HG03439 (cell line): ENCODE data around the gene TMEM135.
"Not testable (repeated sequence)": the region's sequence is repeated elsewhere in the genome, so short reads cannot be mapped to it uniquely, and the experiment has no call there.

Source experiments
- ATAC-seq: cut with Tn5 transposase; IDR thresholded peaks from one replicate; pipeline ENCODE4 v1.9.1; 2021; ENCODE audit warnings: mild to moderate bottlenecking, moderate library complexity; ENCODE audit not compliant: unreplicated experiment

TMEM135 gene

GRCh38 chr11:87076260-87076783, 38.6 kb downstream of the TMEM135 start:
- no peak for ATAC-seq

- no peak for ATAC-seq
Measured at GRCh38 chr11:87076874-87077429, 39.2 kb downstream of the TMEM135 start.

- ATAC-seq, result no peak
Measured at GRCh38 chr11:87081358-87081757, 43.6 kb downstream of the TMEM135 start.

- ATAC-seq, result no peak
Measured at GRCh38 chr11:87082590-87082989, 44.9 kb downstream of the TMEM135 start.

- no peak for ATAC-seq
Measured at GRCh38 chr11:87083029-87083428, 45.3 kb downstream of the TMEM135 start.

GRCh38 chr11:87092159-87092558, 54.4 kb downstream of the TMEM135 start:
- no peak for ATAC-seq

DNA sequence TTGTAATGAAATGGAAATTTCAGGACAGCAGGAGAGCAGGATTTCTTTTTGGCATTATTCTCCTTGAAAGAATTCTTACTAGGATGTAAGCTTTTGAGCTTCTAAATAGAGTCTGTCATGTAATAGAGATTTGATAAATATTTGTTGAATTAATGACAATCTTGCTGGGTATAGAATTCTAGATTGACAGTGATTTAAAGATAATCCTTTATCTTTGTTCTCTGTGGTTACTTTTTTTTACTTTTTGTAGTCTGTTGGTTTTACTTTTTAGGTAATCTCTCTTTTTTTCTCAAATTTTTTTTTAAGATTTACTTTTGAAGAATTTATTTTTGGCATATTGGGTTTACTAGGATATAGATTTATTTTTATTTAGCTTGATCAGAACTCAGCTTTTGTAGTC, 54.8 kb downstream of the TMEM135 start:
- ATAC-seq, result no peak

GRCh38 chr11:87097582-87097981, 59.8 kb downstream of the TMEM135 start:
- no peak for ATAC-seq

- ATAC-seq, result no peak
Measured at GRCh38 chr11:87101956-87102580, 64.3 kb downstream of the TMEM135 start.

GRCh38 chr11:87105826-87106225, 68.1 kb downstream of the TMEM135 start:
- ATAC-seq, result not testable (repeated sequence)

- ATAC-seq, result not testable (repeated sequence)
Measured at GRCh38 chr11:87107379-87107778, 69.6 kb downstream of the TMEM135 start.

DNA sequence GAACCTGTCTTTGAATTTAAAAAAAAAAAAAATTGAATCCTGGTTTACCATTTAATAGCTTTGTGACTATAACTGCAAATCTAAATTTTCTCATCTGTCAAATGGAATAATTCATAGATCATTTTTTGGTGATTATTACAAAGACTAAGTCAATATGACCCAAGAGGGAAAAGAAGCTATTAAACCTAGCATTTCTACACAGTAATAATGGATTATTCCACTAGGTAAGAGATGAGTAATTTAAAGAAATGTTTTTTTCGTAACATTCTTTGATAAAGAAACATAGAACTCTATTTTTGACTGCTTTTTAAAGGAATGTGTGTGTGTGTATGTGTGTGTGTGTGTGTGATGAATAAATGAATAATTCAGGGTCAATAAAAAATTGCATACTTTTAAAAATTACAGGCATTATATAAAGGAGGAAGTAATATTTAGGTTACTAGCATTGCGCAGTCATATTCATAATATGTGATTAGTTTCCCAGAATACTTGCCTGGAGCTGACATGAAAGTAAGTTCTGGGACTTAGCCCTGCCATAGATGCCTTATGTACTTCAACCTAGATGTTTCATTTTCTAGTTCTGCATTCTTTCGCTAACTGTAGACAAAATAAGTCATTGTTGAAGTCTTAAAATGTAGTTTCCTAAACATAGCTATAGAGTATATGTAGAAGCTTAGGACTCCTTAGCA, 72.9 kb downstream of the TMEM135 start:
- ATAC-seq, result no peak

- no peak for ATAC-seq
Measured at GRCh38 chr11:87114093-87114492, 76.4 kb downstream of the TMEM135 start.

- ATAC-seq, result no peak
Measured at GRCh38 chr11:87116185-87116584, 78.5 kb downstream of the TMEM135 start.

DNA sequence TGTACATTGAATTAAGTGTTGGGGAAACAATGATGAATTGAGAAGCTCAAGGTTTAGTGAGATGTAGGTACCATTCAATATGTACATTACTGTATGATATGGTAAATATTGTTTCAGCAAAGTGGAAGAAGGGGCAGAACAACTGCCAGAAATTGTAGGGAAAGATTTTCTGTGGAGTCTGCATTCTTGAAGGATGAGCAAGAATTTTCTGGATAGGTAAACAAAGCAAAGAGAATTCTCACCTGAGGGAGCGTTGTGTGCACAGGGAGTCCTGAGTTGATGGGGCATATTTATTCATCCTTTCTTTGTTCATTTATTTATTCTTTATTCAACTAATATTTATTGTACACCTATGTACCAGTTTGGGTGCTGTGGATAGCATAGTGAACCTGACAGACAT, 83.2 kb downstream of the TMEM135 start:
- no peak for ATAC-seq

- no peak for ATAC-seq
Measured at GRCh38 chr11:87122852-87123251, 85.1 kb downstream of the TMEM135 start.

DNA sequence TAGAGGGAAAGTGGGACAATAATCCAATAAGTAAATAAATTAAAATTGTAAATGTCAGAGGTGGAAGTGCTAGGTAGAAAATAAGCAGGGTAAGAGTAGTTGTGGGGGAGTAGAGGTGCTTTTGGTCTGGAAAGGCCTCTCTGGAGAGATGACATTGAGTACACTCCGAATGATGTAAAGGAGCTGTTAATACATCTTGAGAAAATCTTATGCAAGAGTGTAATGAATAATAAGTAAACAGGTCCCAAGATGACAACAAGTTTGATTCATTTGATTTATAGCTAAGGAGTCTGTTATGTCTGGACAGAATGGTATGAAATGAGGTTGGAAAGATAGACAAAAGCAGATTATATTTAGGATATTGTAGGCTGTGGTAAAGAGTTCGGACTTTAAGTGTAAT, 87.5 kb downstream of the TMEM135 start:
- no peak for ATAC-seq

GRCh38 chr11:87127101-87127500, 89.4 kb downstream of the TMEM135 start:
- ATAC-seq, result no peak

DNA sequence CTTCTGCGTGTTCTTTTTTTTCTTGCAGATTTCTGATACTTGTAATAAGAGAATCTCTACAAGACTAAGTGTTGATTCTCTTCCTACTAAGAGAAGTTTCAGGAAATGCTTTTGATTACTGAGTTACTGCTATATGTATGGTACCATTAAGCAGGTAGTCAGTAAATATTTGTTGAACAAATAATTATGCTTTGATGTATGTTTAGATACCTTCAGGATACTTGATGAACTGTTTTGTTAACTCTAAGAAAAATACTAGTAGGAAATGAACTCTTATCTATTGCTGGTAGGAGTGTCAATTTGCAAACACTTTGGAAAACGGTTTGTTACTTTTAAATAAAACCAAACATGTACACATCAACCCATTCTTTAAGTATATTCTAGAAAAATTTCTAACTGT, 90.6 kb downstream of the TMEM135 start:
- ATAC-seq, result no peak

DNA sequence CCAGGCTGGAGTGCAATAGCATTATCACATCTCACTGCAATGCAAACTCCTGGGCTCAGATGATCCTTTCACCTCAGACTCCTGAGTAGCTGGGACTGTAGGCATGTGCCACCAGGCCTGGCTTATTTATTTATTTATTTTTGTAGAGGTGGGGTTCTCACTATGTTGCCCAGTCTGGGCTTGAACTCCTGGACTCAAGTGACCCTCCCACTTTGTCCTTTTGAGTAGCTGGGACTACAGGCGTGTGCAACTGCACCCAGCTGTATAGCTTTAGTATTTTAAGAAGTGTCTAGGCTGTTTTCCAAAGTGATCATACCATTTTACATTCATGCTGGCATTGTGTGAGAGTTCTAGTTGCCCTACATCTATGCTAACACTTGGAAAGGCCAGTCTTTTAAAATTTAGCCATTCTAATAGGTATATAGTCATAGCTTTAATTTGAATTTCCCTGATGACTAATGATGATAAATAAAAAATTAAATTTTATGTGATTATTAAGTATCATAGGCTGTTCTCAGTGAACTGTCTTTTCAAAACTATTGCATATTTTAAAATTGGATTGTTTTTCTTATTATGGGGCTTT, 96.9 kb downstream of the TMEM135 start:
- no peak for ATAC-seq

- ATAC-seq, result no peak
Measured at GRCh38 chr11:87136236-87136635, 98.5 kb downstream of the TMEM135 start.

- no peak for ATAC-seq
Measured at GRCh38 chr11:87137711-87138110, 100.0 kb downstream of the TMEM135 start.
